ENCODE data around the gene AMBP.
"Not testable (repeated sequence)": the region's sequence is repeated elsewhere in the genome, so short reads cannot be mapped to it uniquely, and the experiment has no call there.

AMBP gene

DNA sequence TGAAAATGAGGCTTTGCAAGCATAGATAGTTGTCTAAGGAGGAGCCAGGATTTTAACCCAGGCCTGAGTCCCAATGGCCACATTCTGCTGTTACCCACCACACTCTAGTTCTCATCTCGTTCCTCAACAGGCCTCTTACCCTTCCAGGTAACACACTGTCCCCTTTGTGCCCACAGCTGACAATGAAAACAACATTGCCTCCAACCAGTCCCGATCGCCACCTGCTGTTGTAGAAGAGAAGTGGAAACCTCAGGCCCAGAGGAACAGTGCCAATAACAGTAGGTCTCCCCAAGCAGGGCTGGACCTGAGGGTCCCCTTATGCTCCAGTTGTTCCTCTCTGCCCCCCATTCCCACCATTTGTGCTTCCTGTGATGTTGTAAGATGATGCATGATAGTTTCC, 30.4 kb downstream of the AMBP start:
- TF ChIP-seq CTCF (IDR thresholded peaks at IDR 0.05; ENCODE audit: low read depth, low read length) (peak; percentile 55), EZH2phosphoT487 (IDR thresholded peaks at IDR 0.05; ENCODE audit: low read depth) (no peak)
- Histone ChIP-seq H3K9me3 (ENCODE audit: insufficient read depth, low read length) (no peaks in the 10 kb centered on the region), H3K9ac (ENCODE audit: low read length) (no peak overlapping the region), H3K79me2 (ENCODE audit: low read length) (no peaks in the 10 kb centered on the region), H2AFZ (ENCODE audit: low read depth, low read length) (no peak overlapping the region), H3K4me2 (ENCODE audit: low read length) (no peak overlapping the region), H3K36me3 (replicated peaks; ENCODE audit: low read depth, low read length) (no peaks in the 10 kb centered on the region), H3K4me1 (ENCODE audit: low read length) (no peaks in the 10 kb centered on the region), H3K27me3 (ENCODE audit: low read depth, low read length) (peaks cover 2% of the 10 kb centered on the region; the same call in 1 of the 2 replicates), H3K27ac (ENCODE audit: low read length) (no peak overlapping the region), H4K20me1 (ENCODE audit: insufficient read depth, low read length) (no peaks in the 10 kb centered on the region), H3K4me3 (ENCODE audit: low read length) (no peak overlapping the region)

GRCh38 chr9:114046875-114047274, 31.2 kb downstream of the AMBP start:
- H3K4me1 ChIP-seq (ENCODE audit: low read length): no peaks in the 10 kb centered on the region
- no peak overlapping the region for H3K27ac ChIP-seq (ENCODE audit: low read length)
- H3K4me3 ChIP-seq (ENCODE audit: low read length): no peak overlapping the region
- no peak overlapping the region for H3K9ac ChIP-seq (ENCODE audit: low read length)
- no peaks in the 10 kb centered on the region for H4K20me1 ChIP-seq (ENCODE audit: insufficient read depth, low read length)
- H3K4me2 ChIP-seq (ENCODE audit: low read length): no peak overlapping the region
- no peaks in the 10 kb centered on the region for H3K79me2 ChIP-seq (ENCODE audit: low read length)
- no peaks in the 10 kb centered on the region for H3K9me3 ChIP-seq (ENCODE audit: insufficient read depth, low read length)
- H2AFZ ChIP-seq (ENCODE audit: low read depth, low read length): no peak overlapping the region
- no peak for TF ChIP-seq EZH2phosphoT487 (IDR thresholded peaks at IDR 0.05; ENCODE audit: low read depth)
- no peak for TF ChIP-seq CTCF (IDR thresholded peaks at IDR 0.05; ENCODE audit: low read depth, low read length)
- no peaks in the 10 kb centered on the region; the same call in 1 of the 2 replicates for H3K27me3 ChIP-seq (ENCODE audit: low read depth, low read length)
- no peaks in the 10 kb centered on the region for H3K36me3 ChIP-seq (replicated peaks; ENCODE audit: low read depth, low read length)

- Histone ChIP-seq H3K27ac (ENCODE audit: low read length) (no peak overlapping the region), H4K20me1 (ENCODE audit: insufficient read depth, low read length) (no peaks in the 10 kb centered on the region), H3K27me3 (ENCODE audit: low read depth, low read length) (no peaks in the 10 kb centered on the region; the same call in 1 of the 2 replicates), H2AFZ (ENCODE audit: low read depth, low read length) (no peak overlapping the region), H3K9ac (ENCODE audit: low read length) (no peak overlapping the region), H3K36me3 (replicated peaks; ENCODE audit: low read depth, low read length) (no peaks in the 10 kb centered on the region), H3K79me2 (ENCODE audit: low read length) (no peaks in the 10 kb centered on the region), H3K4me2 (ENCODE audit: low read length) (no peak overlapping the region), H3K9me3 (ENCODE audit: insufficient read depth, low read length) (no peaks in the 10 kb centered on the region), H3K4me1 (ENCODE audit: low read length) (no peaks in the 10 kb centered on the region), H3K4me3 (ENCODE audit: low read length) (no peak overlapping the region)
- TF ChIP-seq CTCF (IDR thresholded peaks at IDR 0.05; ENCODE audit: low read depth, low read length) (no peak), EZH2phosphoT487 (IDR thresholded peaks at IDR 0.05; ENCODE audit: low read depth) (no peak)
Observed at GRCh38 chr9:114046237-114046755, 31.8 kb downstream of the AMBP start.

DNA sequence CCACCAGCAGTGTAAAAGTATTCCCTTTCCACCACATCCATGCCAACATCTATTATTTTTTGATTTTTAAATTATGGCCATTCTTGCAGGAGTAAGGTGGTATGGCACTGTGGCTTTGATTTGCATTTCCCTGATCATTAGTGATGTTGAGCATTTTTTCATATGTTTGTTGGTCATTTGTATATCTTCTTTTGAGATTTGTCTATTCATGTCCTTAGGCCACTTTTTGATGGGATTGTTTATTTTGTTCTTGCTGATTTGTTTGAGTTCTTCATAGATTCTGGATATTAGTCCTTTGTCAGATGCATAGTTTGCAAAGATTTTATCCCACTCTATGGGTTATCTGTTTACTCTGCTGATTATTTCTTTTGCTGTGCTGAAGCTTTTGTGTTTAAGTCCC, 34.4 kb downstream of the AMBP start:
- not testable (repeated sequence) for H3K4me3 ChIP-seq (ENCODE audit: low read length); H3K79me2 ChIP-seq (ENCODE audit: low read length); H3K36me3 ChIP-seq (replicated peaks; ENCODE audit: low read depth, low read length); H3K9ac ChIP-seq (ENCODE audit: low read length); H3K27me3 ChIP-seq (ENCODE audit: low read depth, low read length); H4K20me1 ChIP-seq (ENCODE audit: insufficient read depth, low read length); H3K27ac ChIP-seq (ENCODE audit: low read length); H2AFZ ChIP-seq (ENCODE audit: low read depth, low read length); H3K4me2 ChIP-seq (ENCODE audit: low read length); H3K4me1 ChIP-seq (ENCODE audit: low read length); H3K9me3 ChIP-seq (ENCODE audit: insufficient read depth, low read length)

- H3K4me3 ChIP-seq (ENCODE audit: low read length): no peak overlapping the region
- H3K27me3 ChIP-seq (ENCODE audit: low read depth, low read length): no peaks in the 10 kb centered on the region
- no peaks in the 10 kb centered on the region for H3K79me2 ChIP-seq (ENCODE audit: low read length)
- H3K9ac ChIP-seq (ENCODE audit: low read length): no peak overlapping the region
- H3K4me2 ChIP-seq (ENCODE audit: low read length): no peak overlapping the region
- no peaks in the 10 kb centered on the region for H3K36me3 ChIP-seq (replicated peaks; ENCODE audit: low read depth, low read length)
- H3K27ac ChIP-seq (ENCODE audit: low read length): no peak overlapping the region
- H4K20me1 ChIP-seq (ENCODE audit: insufficient read depth, low read length): no peaks in the 10 kb centered on the region
- H3K9me3 ChIP-seq (ENCODE audit: insufficient read depth, low read length): no peaks in the 10 kb centered on the region
- no peak for TF ChIP-seq EZH2phosphoT487 (IDR thresholded peaks at IDR 0.05; ENCODE audit: low read depth)
- no peak for TF ChIP-seq CTCF (IDR thresholded peaks at IDR 0.05; ENCODE audit: low read depth, low read length)
- H2AFZ ChIP-seq (ENCODE audit: low read depth, low read length): no peak overlapping the region
- no peaks in the 10 kb centered on the region for H3K4me1 ChIP-seq (ENCODE audit: low read length)
Observed at GRCh38 chr9:114039484-114039883, 38.6 kb downstream of the AMBP start.
